ENCODE data around the gene FAM124A. TPM values are rescaled to one million over a fixed set of nuclear protein-coding genes. Genes with fewer than 3 reads are reported as not detected.

The FAM124A gene
- total RNA-seq, 1 donor from 2014 or later, result 5.7 TPM

GRCh38 chr13:51193387-51193786 is 28.8 kb upstream of the FAM124A start:
- no peak for TF ChIP-seq CTCF (IDR thresholded peaks at IDR 0.05; ENCODE audit: borderline replicate concordance)
- Histone ChIP-seq H3K27me3 (ENCODE audit: low read depth) (no peaks in the 10 kb centered on the region), H3K27ac (replicated peaks) (no peak overlapping the region), H3K36me3 (no peaks in the 10 kb centered on the region), H3K4me3 (no peak overlapping the region), H3K9me3 (replicated peaks) (no peaks in the 10 kb centered on the region), H3K4me1 (no peaks in the 10 kb centered on the region)
- no peak for DNase-seq
- intact Hi-C loops (cut with micrococcal nuclease), result no loop called here

DNA sequence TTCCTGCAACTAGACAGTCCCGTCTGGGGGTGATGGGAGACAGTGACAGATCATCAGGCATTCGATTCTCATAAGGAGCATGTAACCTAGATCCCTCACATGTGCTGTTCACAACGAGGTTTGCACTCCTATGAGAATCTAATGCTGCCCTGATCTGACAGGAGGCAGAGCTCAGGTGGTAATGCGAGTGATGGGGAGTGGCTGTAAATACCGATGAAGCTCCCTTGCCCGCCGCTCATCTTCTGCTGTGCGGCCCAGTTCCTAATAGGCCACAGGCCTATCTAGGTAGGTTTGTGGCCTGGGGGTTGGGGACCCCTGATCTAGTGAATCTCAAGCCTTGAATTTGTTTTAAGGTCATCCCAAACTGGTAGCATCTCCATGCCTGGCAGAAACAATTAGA is 27.3 kb upstream of the FAM124A start:
- intact Hi-C loops (cut with micrococcal nuclease), result no loop called here
- H3K9me3 ChIP-seq (replicated peaks), result no peaks in the 10 kb centered on the region
- H3K27me3 ChIP-seq (ENCODE audit: low read depth), result no peaks in the 10 kb centered on the region
- H3K27ac ChIP-seq (replicated peaks), result no peak overlapping the region
- no peaks in the 10 kb centered on the region for H3K4me1 ChIP-seq
- DNase-seq, result no peak
- no peaks in the 10 kb centered on the region for H3K36me3 ChIP-seq
- H3K4me3 ChIP-seq, result no peak overlapping the region
- TF ChIP-seq CTCF (IDR thresholded peaks at IDR 0.05; ENCODE audit: borderline replicate concordance), result no peak

GRCh38 chr13:51201886-51202285 is 20.3 kb upstream of the FAM124A start:
- Histone ChIP-seq H3K36me3 (no peaks in the 10 kb centered on the region), H3K9me3 (replicated peaks) (no peaks in the 10 kb centered on the region), H3K27me3 (ENCODE audit: low read depth) (peaks cover 13% of the 10 kb centered on the region), H3K4me3 (no peak overlapping the region), H3K27ac (replicated peaks) (no peak overlapping the region), H3K4me1 (no peaks in the 10 kb centered on the region)
- no peak for TF ChIP-seq CTCF (IDR thresholded peaks at IDR 0.05; ENCODE audit: borderline replicate concordance)
- intact Hi-C loops (cut with micrococcal nuclease), result loop anchor here (10.0 kb wide), 1 partner anchor 67 kb away; no protein-coding TSS in a partner anchor
- no peak for DNase-seq

DNA sequence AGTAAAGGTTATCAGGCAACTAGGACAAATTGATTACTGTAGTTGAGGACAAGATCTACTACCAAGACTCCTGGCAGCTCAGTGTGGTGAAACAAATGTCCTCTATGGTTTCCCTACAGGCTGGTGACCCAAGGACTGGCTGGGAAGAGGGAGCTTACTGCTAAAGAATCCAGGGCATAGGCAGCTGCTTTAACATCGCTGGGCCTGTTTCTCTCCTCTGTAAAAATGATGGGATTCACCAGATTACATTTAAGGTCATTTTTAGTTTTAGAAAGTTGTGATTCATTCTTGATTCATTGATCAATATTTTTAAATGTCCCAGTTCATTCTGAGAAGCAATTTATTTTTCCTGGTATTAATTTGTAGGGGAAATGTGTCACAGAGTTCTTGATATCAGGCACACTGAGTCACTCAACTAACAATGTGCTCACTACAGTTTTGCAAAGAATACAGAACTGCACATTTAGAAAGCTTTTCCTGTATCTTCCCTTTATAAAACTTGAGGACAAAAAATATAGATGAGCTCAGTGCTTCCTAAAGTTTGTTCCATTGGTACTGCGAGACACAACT is 19.6 kb upstream of the FAM124A start:
- H3K4me1 ChIP-seq, result no peaks in the 10 kb centered on the region
- no peak overlapping the region for H3K27ac ChIP-seq (replicated peaks)
- H3K4me3 ChIP-seq, result no peak overlapping the region
- intact Hi-C loops (cut with micrococcal nuclease), result loop anchor here (10.0 kb wide), 1 partner anchor 68 kb away; no protein-coding TSS in a partner anchor
- DNase-seq, result no peak
- no peaks in the 10 kb centered on the region for H3K36me3 ChIP-seq
- no peaks in the 10 kb centered on the region for H3K9me3 ChIP-seq (replicated peaks)
- TF ChIP-seq CTCF (IDR thresholded peaks at IDR 0.05; ENCODE audit: borderline replicate concordance), result no peak
- peaks cover 13% of the 10 kb centered on the region for H3K27me3 ChIP-seq (ENCODE audit: low read depth)

- H3K27me3 ChIP-seq (ENCODE audit: low read depth), result peaks cover 35% of the 10 kb centered on the region
- no peak for TF ChIP-seq CTCF (IDR thresholded peaks at IDR 0.05; ENCODE audit: borderline replicate concordance)
Observed at GRCh38 chr13:51206584-51206983, 15.6 kb upstream of the FAM124A start.

More at GRCh38 chr13:51206584-51206983, 15.6 kb upstream of the FAM124A start:
- Histone ChIP-seq H3K4me3 (no peak overlapping the region), H3K4me1 (no peaks in the 10 kb centered on the region), H3K27ac (replicated peaks) (no peak overlapping the region), H3K9me3 (replicated peaks) (no peaks in the 10 kb centered on the region), H3K36me3 (no peaks in the 10 kb centered on the region)
- DNase-seq, result no peak
- intact Hi-C loops (cut with micrococcal nuclease), result loop anchor here (10.0 kb wide), 1 partner anchor 72 kb away; no protein-coding TSS in a partner anchor
